ENCODE data around the gene ECEL1. TPM values are rescaled to one million over a fixed set of nuclear protein-coding genes. Genes with fewer than 3 reads are reported as not detected.

ECEL1 gene
- total and polyA plus RNA-seq, 7 donors, result 0.32 to 1.8 (median 0.55) TPM

DNA sequence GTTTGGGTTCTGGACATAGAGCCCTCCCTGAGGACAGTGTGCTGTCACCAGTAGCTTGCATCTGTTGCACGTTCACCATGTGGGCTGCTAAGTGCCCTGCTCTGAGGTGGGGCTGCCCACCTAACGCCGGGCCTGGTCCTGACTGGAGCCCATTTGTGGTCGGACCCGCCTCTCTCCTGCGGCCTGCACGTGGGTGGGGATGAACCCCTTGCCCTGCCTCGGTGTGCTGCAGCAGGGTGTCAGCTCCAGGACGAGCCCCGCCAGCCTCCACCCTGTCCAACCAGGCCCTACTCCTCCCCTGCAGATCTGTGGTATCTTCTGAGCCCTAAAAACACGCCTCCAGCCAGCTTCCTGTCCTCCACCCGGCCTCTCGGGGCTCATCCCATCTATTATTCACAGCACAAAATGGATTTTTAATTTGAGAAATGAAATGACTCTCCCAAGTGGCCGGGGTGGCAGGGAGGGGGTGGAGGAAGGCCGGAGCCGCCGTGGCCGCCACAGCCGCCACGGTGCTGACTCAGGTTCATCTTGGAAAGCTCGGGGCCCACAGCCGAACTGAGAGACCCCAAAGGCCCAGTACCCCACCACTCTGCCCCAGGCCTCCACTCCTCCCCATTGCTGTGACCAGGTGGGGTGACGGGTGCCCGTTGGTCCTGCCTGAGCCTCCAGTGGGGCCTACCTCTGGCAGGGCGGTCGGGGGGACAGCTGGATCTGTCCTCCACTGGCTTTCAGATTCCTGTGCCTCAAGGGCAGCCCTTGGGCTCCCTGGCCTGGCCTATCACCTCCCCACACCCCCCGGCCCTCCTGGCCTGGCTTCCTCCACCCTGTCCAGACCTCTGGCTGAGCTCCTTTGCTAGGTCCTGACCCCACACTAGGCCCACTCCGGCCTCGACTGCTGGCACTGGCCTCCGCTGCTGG is 2.8 kb upstream of the ECEL1 start:
- no peak overlapping the region for H3K27ac ChIP-seq
- 85 to 89% (median 89%) methylated on average over 24 to 30 of the region's 30 CpGs for WGBS, 3 donors
- H3K36me3 ChIP-seq (ENCODE audit: insufficient read depth in 1 of 2, low read depth in 1 of 2), result no peaks in the 10 kb centered on the region
- DNase-seq (no peak), ATAC-seq (no peak)
- TF ChIP-seq, protein P1, sequence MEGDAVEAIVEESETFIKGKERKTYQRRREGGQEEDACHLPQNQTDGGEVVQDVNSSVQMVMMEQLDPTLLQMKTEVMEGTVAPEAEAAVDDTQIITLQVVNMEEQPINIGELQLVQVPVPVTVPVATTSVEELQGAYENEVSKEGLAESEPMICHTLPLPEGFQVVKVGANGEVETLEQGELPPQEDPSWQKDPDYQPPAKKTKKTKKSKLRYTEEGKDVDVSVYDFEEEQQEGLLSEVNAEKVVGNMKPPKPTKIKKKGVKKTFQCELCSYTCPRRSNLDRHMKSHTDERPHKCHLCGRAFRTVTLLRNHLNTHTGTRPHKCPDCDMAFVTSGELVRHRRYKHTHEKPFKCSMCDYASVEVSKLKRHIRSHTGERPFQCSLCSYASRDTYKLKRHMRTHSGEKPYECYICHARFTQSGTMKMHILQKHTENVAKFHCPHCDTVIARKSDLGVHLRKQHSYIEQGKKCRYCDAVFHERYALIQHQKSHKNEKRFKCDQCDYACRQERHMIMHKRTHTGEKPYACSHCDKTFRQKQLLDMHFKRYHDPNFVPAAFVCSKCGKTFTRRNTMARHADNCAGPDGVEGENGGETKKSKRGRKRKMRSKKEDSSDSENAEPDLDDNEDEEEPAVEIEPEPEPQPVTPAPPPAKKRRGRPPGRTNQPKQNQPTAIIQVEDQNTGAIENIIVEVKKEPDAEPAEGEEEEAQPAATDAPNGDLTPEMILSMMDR (IDR thresholded peaks at IDR 0.05), result no peak
- H3K9me3 ChIP-seq, result no peaks in the 10 kb centered on the region
- intact Hi-C loops (cut with DNase I), result no loop called here
- no peaks in the 10 kb centered on the region for H3K4me1 ChIP-seq
- no peak overlapping the region for H3K4me3 ChIP-seq
- H3K27me3 ChIP-seq (ENCODE audit: insufficient read depth in 3 of 3, low read length in 2 of 3), result peaks cover 0 to 35% (median 23%) of the 10 kb centered on the region in 3 donors

DNA sequence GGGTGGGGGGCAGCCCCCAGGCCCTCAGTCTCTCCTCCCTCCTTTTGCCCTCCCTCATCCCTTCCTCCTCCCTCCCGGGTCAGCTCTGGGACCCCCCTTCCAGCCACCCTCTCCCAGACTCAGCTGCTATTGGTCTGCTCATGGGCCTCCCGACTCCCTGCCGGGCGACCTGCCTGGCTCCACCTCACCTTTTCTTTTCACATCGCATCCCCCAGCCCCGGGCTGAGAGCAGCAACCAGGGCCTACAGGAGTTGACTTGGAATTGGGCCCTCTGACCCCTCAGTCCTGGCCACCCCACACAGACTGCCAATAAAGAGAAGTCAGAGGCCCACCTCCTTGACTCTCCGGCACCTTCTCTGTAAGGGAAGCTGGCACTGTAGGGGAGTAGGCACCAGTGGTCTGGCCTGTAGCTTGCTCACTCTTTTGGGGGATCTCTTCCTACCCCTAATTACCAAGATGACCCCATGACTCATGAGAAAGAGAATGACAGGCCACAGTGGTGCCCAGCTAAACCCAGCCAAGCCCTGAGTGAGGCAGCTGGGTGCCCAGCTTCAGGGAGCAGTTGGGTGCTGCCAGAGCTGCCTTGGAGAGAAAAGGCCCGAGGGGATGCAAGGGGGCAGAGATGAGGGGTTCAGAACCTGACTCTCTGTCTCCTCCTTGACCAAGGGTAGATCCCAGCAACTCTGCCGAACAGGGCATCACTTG is 2.0 kb upstream of the ECEL1 start:
- peaks cover 0 to 43% (median 23%) of the 10 kb centered on the region in 3 donors for H3K27me3 ChIP-seq (ENCODE audit: insufficient read depth in 3 of 3, low read length in 2 of 3)
- intact Hi-C loops (cut with DNase I), result no loop called here
- TF ChIP-seq, protein P1 (IDR thresholded peaks at IDR 0.05), result no peak
- ATAC-seq, result no peak
- H3K4me1 ChIP-seq, result no peaks in the 10 kb centered on the region
- no peak overlapping the region for H3K4me3 ChIP-seq
- no peaks in the 10 kb centered on the region for H3K9me3 ChIP-seq
- H3K36me3 ChIP-seq (ENCODE audit: insufficient read depth in 1 of 2, low read depth in 1 of 2), result no peaks in the 10 kb centered on the region
- WGBS, 3 donors, result 79 to 84% (median 82%) methylated on average over 7 to 9 of the region's 9 CpGs
- DNase-seq, result no peak
- H3K27ac ChIP-seq, result no peak overlapping the region

DNA sequence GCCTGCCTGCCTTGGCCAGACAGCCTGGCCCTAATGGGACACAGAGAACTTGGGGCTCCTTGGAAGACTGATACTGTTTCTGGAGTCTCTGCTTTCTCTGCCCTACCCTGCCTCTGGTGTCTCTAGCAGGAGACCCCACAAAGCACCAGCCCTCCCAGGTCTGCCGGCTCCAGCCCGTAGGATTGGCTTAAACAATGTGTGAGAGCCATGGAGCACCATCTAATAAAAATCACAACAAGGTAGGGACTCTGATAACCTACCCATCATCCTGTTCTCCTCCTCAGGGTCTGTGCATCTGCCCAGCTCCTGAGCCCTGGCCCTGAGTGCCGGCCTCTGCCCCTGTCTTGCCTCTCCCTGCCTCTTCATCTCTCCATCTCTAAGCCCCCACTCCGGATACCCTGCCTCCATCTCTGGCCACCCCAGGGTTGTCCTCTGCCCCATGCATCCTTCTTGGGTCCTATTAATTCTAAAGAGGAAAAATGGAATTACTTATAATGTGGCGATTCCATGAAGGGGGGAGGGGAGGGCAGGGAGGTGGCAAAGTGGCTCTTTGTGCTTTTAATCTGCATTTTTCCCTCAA is 1.2 kb upstream of the ECEL1 start:
- intact Hi-C loops (cut with DNase I), result no loop called here
- TF ChIP-seq, protein P1 (IDR thresholded peaks at IDR 0.05), result no peak
- peaks cover 0 to 52% (median 23%) of the 10 kb centered on the region in 3 donors for H3K27me3 ChIP-seq (ENCODE audit: insufficient read depth in 3 of 3, low read length in 2 of 3)
- no peaks in the 10 kb centered on the region for H3K9me3 ChIP-seq
- DNase-seq (no peak), ATAC-seq (no peak)
- H3K4me1 ChIP-seq, result no peaks in the 10 kb centered on the region
- H3K4me3 ChIP-seq, result no peak overlapping the region
- no peaks in the 10 kb centered on the region for H3K36me3 ChIP-seq (ENCODE audit: insufficient read depth in 1 of 2, low read depth in 1 of 2)
- 85 to 95% (median 87%) methylated on average over 5 of the region's 5 CpGs for WGBS, 3 donors
- no peak overlapping the region for H3K27ac ChIP-seq

DNA sequence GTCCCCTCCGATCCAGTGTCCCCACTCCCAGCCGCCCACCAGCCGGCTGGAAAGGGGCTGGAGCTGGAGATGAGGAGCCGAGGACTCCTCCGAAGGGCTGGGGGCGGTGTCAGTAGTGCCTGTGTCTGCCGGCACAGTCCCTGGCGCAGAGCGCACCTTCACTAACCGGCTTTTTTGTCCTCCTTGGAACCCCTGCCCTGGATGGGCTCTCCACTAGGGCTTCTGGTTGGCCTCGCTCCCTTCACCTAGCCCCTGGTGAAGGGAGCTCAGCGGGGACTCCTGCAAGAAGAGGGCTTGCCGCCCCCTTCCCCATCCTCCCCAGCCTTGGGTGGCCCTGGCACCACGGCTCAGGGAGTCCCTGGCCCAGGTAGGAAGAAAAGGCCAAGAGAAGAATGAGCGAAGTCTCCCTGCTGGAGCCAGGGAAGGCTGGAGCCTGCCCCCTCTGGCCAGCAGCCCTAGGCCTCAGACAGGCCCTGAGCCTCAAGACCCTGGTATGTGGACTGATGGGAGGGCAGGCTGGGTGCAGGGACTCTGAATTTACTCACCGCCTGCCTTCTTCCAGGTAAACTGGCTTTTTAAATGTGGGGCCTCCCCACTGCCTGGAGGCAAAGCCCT is 570 bp upstream of the ECEL1 start:
- no peak for ATAC-seq
- H3K27me3 ChIP-seq (ENCODE audit: insufficient read depth in 3 of 3, low read length in 2 of 3), result peaks cover 0 to 58% (median 23%) of the 10 kb centered on the region in 3 donors

More for the DNA sequence above, 570 bp upstream of the ECEL1 start:
- intact Hi-C loops (cut with DNase I), result no loop called here
- DNase-seq, result no peak
- Histone ChIP-seq H3K9me3 (no peaks in the 10 kb centered on the region), H3K27ac (no peak overlapping the region), H3K4me3 (no peak overlapping the region), H3K4me1 (no peaks in the 10 kb centered on the region), H3K36me3 (ENCODE audit: insufficient read depth in 1 of 2, low read depth in 1 of 2) (no peaks in the 10 kb centered on the region)
- TF ChIP-seq, protein P1 (IDR thresholded peaks at IDR 0.05), result no peak
- 52 to 85% (median 70%) methylated on average over 13 to 16 of the region's 16 CpGs for WGBS, 3 donors
